ENCODE measurements around the gene CAMLG.

- TF ChIP-seq CTCF (IDR thresholded peaks at IDR 0.05) (no peak), TCF7L2 (IDR thresholded peaks at IDR 0.05; ENCODE audit: low read depth, low read length) (no peak), POLR2AphosphoS5 (IDR thresholded peaks at IDR 0.05; ENCODE audit: low read depth, low read length) (no peak), REST (IDR thresholded peaks at IDR 0.05; ENCODE audit: insufficient read depth in 1 of 2, low read depth in 2 of 2, low read length in 1 of 2) (no peak), SIN3A (IDR thresholded peaks at IDR 0.05; ENCODE audit: borderline replicate concordance, insufficient read depth, low read depth, low read length) (no peak)
Measured at GRCh38 chr5:134741052-134741451, 2.7 kb downstream of the CAMLG start.
